LNCaP clone FGC (cell line): Measurements from ENCODE around the gene SPN.
"Not testable (repeated sequence)": the region's sequence is repeated elsewhere in the genome, so short reads cannot be mapped to it uniquely, and the experiment has no call there.

ENCODE experiments used
- DNase-seq: peaks from one replicate; pipeline ENCODE4 v3.0.0-alpha.2; 2011; ENCODE audit warnings: low read depth
- H3K4me3 ChIP-seq: 2 replicates; pipeline ENCODE4 v1.5.1; 2011; ENCODE audit warnings: mild to moderate bottlenecking, low read depth, low read length, control low read depth
- TF ChIP-seq, protein P1 (sequence below): IDR thresholded peaks from 2 replicates; pipeline ENCODE4 v1.5.1; 2012; ENCODE audit warnings: mild to moderate bottlenecking; ENCODE audit not compliant: control insufficient read depth, insufficient read depth; ENCODE audit errors: extremely low read depth

SPN gene

DNA sequence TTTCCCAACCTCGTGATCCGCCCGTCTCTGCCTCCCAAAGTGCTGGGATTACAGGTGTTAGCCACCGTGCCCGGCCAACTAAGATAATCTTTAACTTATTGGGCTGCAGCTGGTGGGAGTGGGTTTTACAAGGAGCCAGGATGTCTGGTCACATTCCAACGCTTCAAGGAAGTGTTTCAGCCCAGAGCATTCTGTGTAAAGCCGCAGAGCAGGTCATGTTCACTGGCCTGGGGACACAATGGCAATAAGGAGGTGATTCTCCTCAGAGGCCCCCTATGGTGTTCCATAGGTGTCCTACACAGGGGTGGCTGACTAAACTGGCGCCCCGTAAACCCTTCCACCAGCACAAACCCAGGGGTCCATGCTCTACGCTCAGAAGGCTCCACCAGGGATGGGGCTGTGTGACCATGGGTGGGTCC lies 17.1 kb downstream of the SPN start:
- H3K4me3 ChIP-seq = no peak overlapping the region
- DNase-seq = no peak

DNA sequence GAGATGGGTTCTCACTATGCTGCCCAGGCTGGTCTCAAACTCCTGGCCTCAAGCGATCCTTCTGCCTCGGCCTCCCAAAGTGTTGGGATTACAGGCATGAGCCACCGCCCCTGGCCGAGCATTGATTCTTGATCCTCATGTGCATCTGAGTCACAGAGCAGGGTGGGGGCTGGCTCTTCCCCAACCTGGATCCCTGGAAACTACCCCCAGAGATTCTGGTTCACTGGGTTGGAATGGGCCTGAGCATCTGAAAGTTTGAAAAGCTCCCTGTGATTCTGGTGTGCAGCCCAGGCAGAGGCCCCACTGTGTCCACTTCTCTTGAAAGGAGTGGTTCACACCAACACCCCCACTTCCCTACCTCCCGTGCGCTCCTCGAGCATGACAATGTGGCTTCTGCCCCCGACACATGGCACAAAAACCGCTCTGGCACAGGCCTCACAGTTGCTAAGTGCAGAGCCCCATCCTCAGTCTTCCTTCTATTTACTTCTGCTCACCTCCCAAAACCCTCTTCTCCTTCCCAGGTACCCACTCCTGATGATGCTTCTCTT lies 20.6 kb downstream of the SPN start:
- TF ChIP-seq, protein P1, sequence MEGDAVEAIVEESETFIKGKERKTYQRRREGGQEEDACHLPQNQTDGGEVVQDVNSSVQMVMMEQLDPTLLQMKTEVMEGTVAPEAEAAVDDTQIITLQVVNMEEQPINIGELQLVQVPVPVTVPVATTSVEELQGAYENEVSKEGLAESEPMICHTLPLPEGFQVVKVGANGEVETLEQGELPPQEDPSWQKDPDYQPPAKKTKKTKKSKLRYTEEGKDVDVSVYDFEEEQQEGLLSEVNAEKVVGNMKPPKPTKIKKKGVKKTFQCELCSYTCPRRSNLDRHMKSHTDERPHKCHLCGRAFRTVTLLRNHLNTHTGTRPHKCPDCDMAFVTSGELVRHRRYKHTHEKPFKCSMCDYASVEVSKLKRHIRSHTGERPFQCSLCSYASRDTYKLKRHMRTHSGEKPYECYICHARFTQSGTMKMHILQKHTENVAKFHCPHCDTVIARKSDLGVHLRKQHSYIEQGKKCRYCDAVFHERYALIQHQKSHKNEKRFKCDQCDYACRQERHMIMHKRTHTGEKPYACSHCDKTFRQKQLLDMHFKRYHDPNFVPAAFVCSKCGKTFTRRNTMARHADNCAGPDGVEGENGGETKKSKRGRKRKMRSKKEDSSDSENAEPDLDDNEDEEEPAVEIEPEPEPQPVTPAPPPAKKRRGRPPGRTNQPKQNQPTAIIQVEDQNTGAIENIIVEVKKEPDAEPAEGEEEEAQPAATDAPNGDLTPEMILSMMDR = no peak
- H3K4me3 ChIP-seq = no peak overlapping the region
- no peak for DNase-seq

More for the DNA sequence above, 17.1 kb downstream of the SPN start:
- TF ChIP-seq, protein P1 = no peak

DNA sequence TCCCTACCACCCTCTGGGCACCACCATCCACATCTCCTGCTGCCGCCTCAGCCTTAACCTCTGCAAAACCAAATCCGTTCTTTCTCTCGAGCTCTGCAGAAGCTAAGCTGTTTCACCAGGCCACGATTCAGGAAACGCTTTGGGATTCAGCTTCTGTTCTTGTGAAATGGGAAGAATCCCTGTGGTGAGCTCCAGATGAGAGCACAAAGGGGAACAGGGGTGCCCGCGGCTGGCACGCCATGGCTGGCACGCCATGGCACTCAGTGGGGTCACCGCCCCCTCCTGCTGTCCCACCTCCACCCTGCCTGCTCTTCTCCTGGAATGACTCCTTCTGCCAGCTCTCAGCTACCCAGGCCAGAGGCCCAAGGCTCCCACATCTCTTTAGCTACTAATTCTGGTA lies 21.6 kb downstream of the SPN start:
- H3K4me3 ChIP-seq = no peak overlapping the region
- TF ChIP-seq, protein P1 = no peak
- DNase-seq = no peak

DNA sequence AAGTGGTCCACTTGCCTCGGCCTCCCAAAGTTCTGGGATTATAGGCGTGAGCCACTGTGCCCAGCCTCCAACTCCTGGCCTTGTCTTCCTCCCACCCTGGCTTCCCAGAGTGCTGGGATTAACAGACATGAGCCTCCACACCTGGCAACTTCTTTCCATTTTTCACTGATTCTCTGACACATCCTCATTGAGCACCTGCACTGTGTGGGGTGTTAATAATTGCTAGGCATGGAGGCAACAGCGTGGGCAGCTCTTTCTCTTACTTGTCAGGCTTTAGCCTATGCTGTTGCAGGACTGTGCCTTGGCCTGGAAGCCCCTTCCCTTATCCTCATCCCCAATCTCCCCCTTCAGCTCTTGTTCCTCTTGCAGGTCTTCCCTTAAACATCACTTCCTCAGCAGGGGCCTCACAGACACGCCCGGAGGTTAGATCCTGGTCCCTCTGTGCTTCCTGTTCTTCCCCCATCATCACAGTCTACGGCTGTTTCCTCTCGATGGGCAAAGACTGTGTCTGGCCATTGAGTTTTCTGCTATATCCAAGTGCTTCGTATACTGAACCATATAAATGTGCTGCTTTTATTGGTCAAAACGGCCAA lies 23.8 kb downstream of the SPN start:
- H3K4me3 ChIP-seq = no peak overlapping the region
- no peak for DNase-seq
- TF ChIP-seq, protein P1 = no peak

DNA sequence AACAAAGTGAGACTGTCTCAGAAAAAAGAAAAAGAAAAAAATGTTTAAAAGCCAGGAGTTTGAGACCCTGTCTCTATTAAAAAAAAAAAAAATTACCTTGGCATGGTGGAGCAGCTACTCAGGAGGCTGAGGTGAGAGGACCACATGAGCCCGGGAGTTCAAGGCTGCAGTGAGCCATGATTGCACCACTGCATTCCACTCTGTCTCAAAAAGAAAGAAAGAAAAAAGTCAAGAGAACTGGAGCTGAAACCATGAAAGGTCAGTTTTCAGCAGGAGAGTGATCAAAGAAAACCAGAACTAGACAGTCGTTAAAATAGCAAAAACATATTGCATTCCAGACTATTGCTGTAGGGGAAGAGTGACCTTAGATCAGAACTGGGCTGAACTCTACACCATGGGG lies 24.7 kb downstream of the SPN start:
- no peak overlapping the region for H3K4me3 ChIP-seq
- TF ChIP-seq, protein P1 = no peak
- no peak for DNase-seq

DNA sequence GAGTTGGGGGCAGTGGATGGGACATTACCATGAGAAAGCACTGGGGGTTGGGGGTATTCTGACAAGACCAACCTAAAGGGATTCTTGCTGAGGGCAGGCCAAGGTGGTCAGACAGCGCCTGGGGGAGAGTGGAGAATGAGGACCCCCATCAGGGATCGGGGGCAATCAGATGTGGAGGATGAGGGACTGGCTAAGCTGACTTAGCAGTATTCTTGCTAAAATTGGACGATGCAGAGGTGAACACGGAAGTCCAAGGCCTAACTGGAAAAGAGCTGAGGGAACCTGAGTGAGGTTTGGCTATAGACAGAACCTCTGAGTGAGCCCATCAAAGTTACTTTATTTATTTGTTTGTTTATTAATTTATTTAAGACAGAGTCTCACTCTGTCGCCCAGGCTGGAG lies 25.1 kb downstream of the SPN start:
- H3K4me3 ChIP-seq = no peak overlapping the region
- TF ChIP-seq, protein P1 = no peak
- no peak for DNase-seq

DNA sequence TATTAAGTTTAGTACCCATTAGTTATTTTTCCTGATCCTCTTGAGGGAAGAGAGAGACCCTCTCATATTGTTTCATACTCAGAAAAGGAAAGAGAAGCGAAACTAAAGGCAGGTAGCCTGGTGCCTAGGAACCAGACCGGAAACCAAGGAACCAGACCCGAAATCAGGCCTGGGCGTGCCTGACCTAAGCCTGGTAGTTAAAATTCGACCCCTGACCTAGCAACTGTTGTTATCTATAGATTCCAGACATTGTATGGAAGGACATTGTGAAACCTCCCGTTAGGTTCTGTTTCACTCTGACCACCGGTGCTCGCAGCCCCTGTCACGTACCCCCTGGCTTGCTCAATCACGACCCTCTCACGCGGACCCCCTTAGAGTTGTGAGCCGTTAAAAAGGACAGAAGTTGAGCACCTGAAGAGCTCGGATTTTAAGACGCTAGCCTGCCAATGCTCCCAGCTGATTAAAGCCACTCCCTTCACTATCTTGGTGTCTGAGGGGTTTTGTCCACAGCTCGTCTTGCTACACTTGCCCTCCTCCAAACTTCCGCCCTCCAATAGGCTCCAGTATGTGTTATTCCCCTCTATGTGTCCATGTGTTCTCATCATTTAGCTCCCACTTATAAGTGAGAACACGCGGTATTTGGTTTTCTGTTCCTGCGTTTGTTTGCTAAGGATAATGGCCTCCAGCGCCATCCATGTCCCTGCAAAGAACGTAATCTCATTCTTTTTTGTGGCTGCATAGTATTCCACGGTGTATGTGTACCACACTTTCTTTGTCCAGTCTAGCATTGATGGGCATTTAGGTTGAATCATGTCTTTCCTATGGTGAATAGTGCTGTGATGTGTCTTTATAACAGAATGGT lies 26.7 kb downstream of the SPN start:
- not testable (repeated sequence) for DNase-seq, H3K4me3 ChIP-seq

DNA sequence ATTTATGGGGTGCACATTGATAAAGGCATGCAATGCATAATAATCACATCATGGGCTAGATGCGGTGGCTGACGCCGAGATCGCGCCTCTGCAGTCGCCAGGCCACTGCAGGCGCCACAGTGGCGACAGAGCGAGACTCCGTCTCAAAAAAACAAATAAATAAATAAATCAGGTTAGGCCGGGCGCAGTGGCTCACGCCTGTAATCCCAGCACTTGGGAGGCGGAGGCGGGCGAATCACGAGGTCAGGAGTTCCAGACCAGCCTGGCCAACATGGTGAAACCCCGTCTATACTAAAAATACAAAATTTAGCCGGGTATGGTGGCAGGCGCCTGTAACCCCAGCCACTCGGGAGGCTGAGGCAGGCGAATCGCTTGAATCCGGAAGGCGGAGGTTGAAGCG lies 29.6 kb downstream of the SPN start:
- DNase-seq = not testable (repeated sequence)

More for the DNA sequence above, 29.6 kb downstream of the SPN start:
- not testable (repeated sequence) for H3K4me3 ChIP-seq
